ENCODE data around the gene SYNDIG1L. TPM values are rescaled to one million over a fixed set of nuclear protein-coding genes. Genes with fewer than 3 reads are reported as not detected.
A peak's percentile ranks its signal among the peaks of the same experiment; 100 is the strongest.

Gene SYNDIG1L
- total and polyA plus RNA-seq, 9 of the 15 experiments (the other 6 are each of a cell fraction or from before 2014, with no cell fraction given), result not detected

GRCh38 chr14:74402401-74403251 is 23.4 kb downstream of the SYNDIG1L start (continued):
- TF ChIP-seq VEZF1 (CRISPR knock-in tag; IDR thresholded peaks at IDR 0.05), result no peak

- ChIA-PET CTCF (ENCODE audit: low intra/inter-chr PET ratio) (no interaction called here), POLR2A (interaction anchor here (0.6 to 0.7 kb wide), 2 partner anchors 22 to 448 kb away, joined by 3 to 4 read pairs; no protein-coding TSS in a partner anchor)
- in situ Hi-C loops (cut with MboI), result no loop called here
Measured at GRCh38 chr14:74401504-74402241, 24.3 kb downstream of the SYNDIG1L start.

More at GRCh38 chr14:74401504-74402241, 24.3 kb downstream of the SYNDIG1L start:
- Histone ChIP-seq H3K9me1 (ENCODE audit: control insufficient read depth, insufficient read depth, low read length) (no peaks in the 10 kb centered on the region), H3K79me2 (ENCODE audit: control insufficient read depth, insufficient read depth, low read length) (no peaks in the 10 kb centered on the region), H3K36me3 (ENCODE audit: control insufficient read depth, insufficient read depth, low read length) (no peaks in the 10 kb centered on the region), H2AFZ (ENCODE audit: low read depth, low read length) (no peak overlapping the region), H3K27ac (ENCODE audit: extremely low read depth, low read depth, low read length) (no peak overlapping the region), H3K27me3 (ENCODE audit: control insufficient read depth in 2 of 2, insufficient read depth in 2 of 2, low read length in 2 of 2) (peaks cover 0 to 38% of the 10 kb centered on the region in 2 experiments; a peak in 3 of 5 replicates), H3K4me3 (no peak overlapping the region), H3K9me3 (replicated peaks; ENCODE audit: control insufficient read depth, insufficient read depth, low read depth, low read length) (no peaks in the 10 kb centered on the region), H3K9ac (ENCODE audit: insufficient read depth in 1 of 2, low read depth in 2 of 2, low read length in 2 of 2) (0 out of 4 replicates have a peak overlapping the region, but pooled peaks of 1 of the 2 experiments have one; percentile 33), H3K4me2 (ENCODE audit: insufficient read depth, low read length) (no peak overlapping the region), H3K4me1 (replicated peaks in 1 of 2; ENCODE audit: control insufficient read depth in 2 of 2, insufficient read depth in 2 of 2, low read length in 2 of 2) (no peaks in the 10 kb centered on the region), H4K20me1 (replicated peaks; ENCODE audit: control insufficient read depth, insufficient read depth, low read length) (no peaks in the 10 kb centered on the region)
- peak; percentile 11 to 16 (median 14) for DNase-seq (ENCODE audit: extremely low read depth in 1 of 4, low spot score in 3 of 4)
- ATAC-seq, result peak; percentile 49
- BruUV-seq (replicated peaks), result no TSS peak
- no peak for FAIRE-seq
- 7% methylated on average over 6 of the region's 12 CpGs for WGBS (ENCODE audit: insufficient coverage, low coverage, missing lambda C conversion rate)
- no peak for TF ChIP-seq ZNF436 (CRISPR knock-in tag; IDR thresholded peaks at IDR 0.05)
- TF ChIP-seq TFAP4 (CRISPR knock-in tag; IDR thresholded peaks at IDR 0.05; ENCODE audit: borderline replicate concordance), result peak; percentile 31; the same call in 1 of the 2 replicates
- intact Hi-C loops (cut with micrococcal nuclease), result no loop called here

Measured in K562 (cell line).